ENCODE measurements around the gene LEMD3. TPM values are rescaled to one million over a fixed set of nuclear protein-coding genes. Genes with fewer than 3 reads are reported as not detected.

LEMD3 gene
- total and polyA plus RNA-seq, 2 of the 8 experiments (the other 6 are each of a cell fraction or from before 2014, with no cell fraction given) = 5.8 to 33.2 TPM

- POLR2A ChIA-PET (ENCODE audit: partially characterized antibody) = no interaction called here
- no peaks in the 10 kb centered on the region for H3K79me1 ChIP-seq (ENCODE audit: low read depth, low read length)
- H3K4ac ChIP-seq (replicated peaks; ENCODE audit: insufficient read length, low read depth, low read length) = no peak overlapping the region
- peaks cover 0 to 5% (median 0%) of the 10 kb centered on the region in 4 experiments; a peak in 1 of 7 replicates for H3K4me1 ChIP-seq (replicated peaks in 1 of 4; ENCODE audit: control insufficient read depth in 3 of 4, insufficient read depth in 4 of 4, low read length in 3 of 4)
- H2BK15ac ChIP-seq (ENCODE audit: low read length) = no peak overlapping the region
- H2AFZ ChIP-seq (ENCODE audit: low read length) = no peak overlapping the region
- H3K79me2 ChIP-seq (ENCODE audit: control insufficient read depth in 1 of 2, insufficient read depth in 2 of 2, low read length in 2 of 2) = no peaks in the 10 kb centered on the region
- FAIRE-seq = no peak
- no peak overlapping the region for H3K18ac ChIP-seq (ENCODE audit: extremely low read depth, low read length)
- no peak overlapping the region for H3K23ac ChIP-seq (ENCODE audit: insufficient read length)
- no peak overlapping the region for H2BK12ac ChIP-seq (ENCODE audit: low read depth, low read length)
- H3K9ac ChIP-seq (replicated peaks in 1 of 4; ENCODE audit: extremely low read depth in 1 of 4, low read depth in 3 of 4, low read length in 3 of 4) = no peak overlapping the region
- no peak overlapping the region for H3K4me2 ChIP-seq (ENCODE audit: insufficient read depth in 1 of 2, low read depth in 2 of 2, low read length in 2 of 2)
- H4K91ac ChIP-seq (replicated peaks; ENCODE audit: insufficient read length, low read length) = no peak overlapping the region
- DNase-seq (ENCODE audit: low read depth in 1 of 2, low spot score in 2 of 2) = no peak
- no peak overlapping the region for H3K14ac ChIP-seq (ENCODE audit: insufficient read length)
- no peak overlapping the region for H3K56ac ChIP-seq (replicated peaks; ENCODE audit: insufficient read length, low read depth, low read length)
- H2BK5ac ChIP-seq (ENCODE audit: low read depth, low read length) = no peak overlapping the region
- no peak overlapping the region for H2AK5ac ChIP-seq (ENCODE audit: low read depth, low read length)
- H3K36me3 ChIP-seq (ENCODE audit: control insufficient read depth in 2 of 4, insufficient read depth in 4 of 4, low read length in 3 of 4) = no peaks in the 10 kb centered on the region
- no peak overlapping the region for H4K8ac ChIP-seq (ENCODE audit: extremely low read depth, insufficient read depth, low read length)
- H4K5ac ChIP-seq (ENCODE audit: insufficient read length, low read depth, low read length) = no peak overlapping the region
- no peaks in the 10 kb centered on the region for H4K20me1 ChIP-seq (replicated peaks in 1 of 2; ENCODE audit: control insufficient read depth in 1 of 2, insufficient read depth in 2 of 2, low read length in 2 of 2)
- no peak overlapping the region for H2BK120ac ChIP-seq (replicated peaks; ENCODE audit: low read depth, low read length)
- H3K27ac ChIP-seq (ENCODE audit: low read depth, low read length) = no peak overlapping the region
- no peak overlapping the region for H3K4me3 ChIP-seq (ENCODE audit: extremely low read depth in 1 of 4, insufficient read depth in 2 of 4, low read depth in 3 of 4, low read length in 4 of 4)
- H3K27me3 ChIP-seq (replicated peaks in 1 of 4; ENCODE audit: control insufficient read depth in 3 of 4, extremely low read depth in 1 of 4, insufficient read depth in 3 of 4, low read length in 3 of 4) = no peaks in the 10 kb centered on the region
- WGBS, 2 experiments (ENCODE audit: extremely low coverage in 1 of 2, insufficient coverage in 1 of 2, insufficient read length in 1 of 2, insufficient replicate concordance in 2 of 2, low coverage in 1 of 2, low lambda C conversion rate in 2 of 2, missing lambda C conversion rate in 1 of 2) = 87% methylated on average over 1 of the region's 1 CpG; no CpG with 5 or more reads in 1 of the 2 experiments
- H2BK20ac ChIP-seq (ENCODE audit: low read length) = no peak overlapping the region
- H3K23me2 ChIP-seq (ENCODE audit: low read depth, low read length) = no peaks in the 10 kb centered on the region
- no peaks in the 10 kb centered on the region for H3K9me3 ChIP-seq (ENCODE audit: insufficient read depth in 2 of 2, low read depth in 1 of 2, low read length in 1 of 2)
- CTCF ChIA-PET (ENCODE audit: partially characterized antibody) = interaction anchor here (0.6 kb wide), 1 partner anchor 12 kb away, joined by 3 read pairs; no protein-coding TSS in a partner anchor
- TF ChIP-seq SP2 (IDR thresholded peaks at IDR 0.05; ENCODE audit: low read length) (no peak), SP1 (IDR thresholded peaks at IDR 0.05; ENCODE audit: low read depth, low read length) (no peak), EGR1 (IDR thresholded peaks at IDR 0.05; ENCODE audit: borderline replicate concordance, low read depth, low read length) (no peak), SP4 (IDR thresholded peaks at IDR 0.05; ENCODE audit: low read length) (no peak), SIX5 (IDR thresholded peaks at IDR 0.05; ENCODE audit: low read depth, low read length) (no peak), NRF1 (IDR thresholded peaks at IDR 0.05; ENCODE audit: low read depth, low read length) (no peak), TAF1 (IDR thresholded peaks at IDR 0.05; ENCODE audit: low read depth, low read length) (no peak), EP300 (IDR thresholded peaks at IDR 0.05; ENCODE audit: borderline replicate concordance in 1 of 2, low read depth in 2 of 2, low read length in 2 of 2) (no peak), ZNF274 (IDR thresholded peaks at IDR 0.05; ENCODE audit: borderline replicate concordance, extremely low read depth, low read length) (no peak), CTBP2 (IDR thresholded peaks at IDR 0.05; ENCODE audit: borderline replicate concordance, insufficient read depth, insufficient read length, low read length) (no peak), SIN3A (conservative IDR thresholded peaks at IDR 0.05 in 1 of 2, IDR thresholded peaks at IDR 0.05 in 1 of 2; ENCODE audit: low read depth in 1 of 2, low read length in 2 of 2) (no peak), BRCA1 (IDR thresholded peaks at IDR 0.05; ENCODE audit: low read depth, low read length) (no peak), POLR2AphosphoS5 (IDR thresholded peaks at IDR 0.05; ENCODE audit: low read depth, low read length) (no peak), NANOG (IDR thresholded peaks at IDR 0.05; ENCODE audit: insufficient read depth, low read depth, low read length, poor library complexity, severe bottlenecking) (no peak)
- TF ChIP-seq, protein P1, sequence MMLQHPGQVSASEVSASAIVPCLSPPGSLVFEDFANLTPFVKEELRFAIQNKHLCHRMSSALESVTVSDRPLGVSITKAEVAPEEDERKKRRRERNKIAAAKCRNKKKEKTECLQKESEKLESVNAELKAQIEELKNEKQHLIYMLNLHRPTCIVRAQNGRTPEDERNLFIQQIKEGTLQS (IDR thresholded peaks at IDR 0.05; ENCODE audit: insufficient read depth, low read depth, low read length) = no peak
Measured at GRCh38 chr12:65140738-65141137, 28.6 kb upstream of the LEMD3 start.

All from H1 (cell line).